Right renal cortex interstitium (tissue), 3 donors: ENCODE data around the gene SCNN1A. TPM values are rescaled to one million over a fixed set of nuclear protein-coding genes. Genes with fewer than 3 reads are reported as not detected.

Experiments
- DNase-seq, 3 donors: peaks; one replicate each; pipeline ENCODE4 v3.0.0-alpha.2; 2013; ENCODE audit warnings: low read depth in 3 of 3, low spot score in 2 of 3
- polyA plus RNA-seq, 3 donors: library from polyadenylated mRNA; unstranded; fragments of 120-200 nt; gene quantifications; one replicate each; pipeline ENCODE4 v1.2.1, GENCODE V29; 2013; ENCODE audit not compliant: insufficient read length in 3 of 3

SCNN1A gene
- polyA plus RNA-seq, 3 donors = 68.1 to 74.0 (median 70.4) TPM

DNA sequence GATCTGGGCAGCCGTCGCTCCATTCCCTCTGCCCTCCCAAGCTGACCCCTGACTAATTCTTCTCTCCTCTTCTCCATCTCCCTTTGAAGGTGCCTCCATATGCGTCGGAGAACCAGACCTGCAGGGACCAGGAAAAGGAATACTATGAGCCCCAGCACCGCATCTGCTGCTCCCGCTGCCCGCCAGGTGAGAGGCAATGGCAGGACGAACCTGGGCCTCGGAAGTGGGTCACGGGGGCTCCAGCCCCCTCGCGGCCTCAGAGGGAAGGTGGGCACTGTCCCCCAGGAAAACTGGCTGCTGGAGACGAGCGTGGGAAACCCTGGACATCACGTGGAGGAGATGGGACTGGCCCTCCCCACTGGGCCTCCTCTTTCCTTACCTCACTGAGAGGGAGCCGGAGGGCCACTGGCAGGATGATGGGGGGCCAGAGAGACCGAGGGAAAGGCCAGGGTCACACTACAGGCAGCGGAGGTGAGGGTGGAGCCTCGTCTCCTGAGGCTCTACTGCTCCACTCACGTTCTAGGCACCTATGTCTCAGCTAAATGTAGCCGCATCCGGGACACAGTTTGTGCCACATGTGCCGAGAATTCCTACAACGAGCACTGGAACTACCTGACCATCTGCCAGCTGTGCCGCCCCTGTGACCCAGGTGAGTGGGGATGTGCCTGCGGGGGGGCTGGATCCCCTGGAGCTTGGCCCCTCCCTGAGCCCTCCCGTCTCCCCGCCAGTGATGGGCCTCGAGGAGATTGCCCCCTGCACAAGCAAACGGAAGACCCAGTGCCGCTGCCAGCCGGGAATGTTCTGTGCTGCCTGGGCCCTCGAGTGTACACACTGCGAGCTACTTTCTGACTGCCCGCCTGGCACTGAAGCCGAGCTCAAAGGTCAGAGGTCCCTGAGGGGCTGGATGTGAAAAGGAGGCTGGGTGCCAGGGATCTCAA is 9.4 kb upstream of the SCNN1A start:
- DNase-seq = no peak

DNA sequence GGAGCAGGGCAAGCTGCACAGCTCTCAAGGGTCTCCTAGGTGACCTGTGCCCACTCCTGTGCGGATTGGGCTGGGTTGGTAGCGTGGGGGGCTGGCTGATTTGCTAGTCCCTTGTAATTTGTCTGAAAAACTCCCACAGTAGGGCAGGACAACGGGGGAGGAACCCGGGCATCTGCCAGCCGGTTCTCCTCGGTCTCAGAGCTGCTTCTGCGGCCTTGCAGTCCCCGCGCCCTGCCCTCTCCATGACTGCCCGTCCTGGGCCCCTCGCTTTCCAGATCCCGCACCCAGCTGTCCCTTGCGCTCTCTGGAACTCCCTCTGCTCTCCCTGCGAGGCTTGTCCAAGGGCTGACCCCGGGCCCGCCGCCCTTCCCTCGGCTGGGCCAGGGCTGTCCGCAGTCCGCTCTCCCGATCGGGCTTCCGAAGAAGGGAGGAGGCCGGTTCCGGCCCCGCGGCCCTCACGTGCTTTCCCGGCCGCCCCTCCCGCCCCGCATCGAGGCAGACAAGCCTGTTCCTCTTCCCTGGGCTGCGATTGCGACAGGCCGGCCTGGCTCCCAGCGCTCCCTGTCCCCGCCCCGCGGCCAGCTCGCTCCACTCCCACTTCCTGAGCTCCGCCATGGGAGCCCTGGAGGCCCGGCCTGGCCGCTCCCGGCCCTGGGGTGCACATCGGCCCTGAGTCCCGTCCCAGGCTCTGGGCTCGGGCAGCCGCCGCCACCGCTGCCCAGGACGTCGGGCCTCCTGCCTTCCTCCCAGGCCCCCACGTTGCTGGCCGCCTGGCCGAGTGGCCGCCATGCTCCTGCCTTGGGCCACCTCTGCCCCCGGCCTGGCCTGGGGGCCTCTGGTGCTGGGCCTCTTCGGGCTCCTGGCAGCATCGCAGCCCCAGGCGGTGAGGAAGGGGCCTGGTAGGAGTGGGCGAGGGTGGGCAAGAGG is 8.5 kb upstream of the SCNN1A start, which contains the start of gene LTBR:
Gene LTBR (plus strand): TSS at position 591 of the 927 bp plus-strand sequence. CDS start 197 bp downstream, at position 788.
- DNase-seq = peak in 1 of 3 donors; percentile 68

DNA sequence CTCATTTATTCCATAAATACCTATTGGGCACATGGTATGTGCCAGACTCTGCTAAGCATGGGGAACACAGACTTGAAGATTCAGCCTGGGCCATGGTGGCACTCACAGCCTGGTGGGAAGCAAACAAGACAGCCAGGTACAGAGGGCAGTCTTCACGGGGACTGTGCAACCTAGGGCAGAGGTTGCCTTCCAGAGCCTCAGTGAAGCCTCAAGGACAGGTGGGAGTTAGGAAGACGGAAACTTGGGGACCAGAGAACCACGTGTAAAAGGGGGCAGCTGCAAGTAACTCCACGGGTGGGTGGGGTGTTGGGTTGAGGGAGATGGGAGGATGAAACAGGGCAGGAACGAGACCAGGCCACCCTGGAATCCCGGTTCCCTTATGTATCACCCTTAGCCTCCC is 7.6 kb upstream of the SCNN1A start:
- DNase-seq = no peak

DNA sequence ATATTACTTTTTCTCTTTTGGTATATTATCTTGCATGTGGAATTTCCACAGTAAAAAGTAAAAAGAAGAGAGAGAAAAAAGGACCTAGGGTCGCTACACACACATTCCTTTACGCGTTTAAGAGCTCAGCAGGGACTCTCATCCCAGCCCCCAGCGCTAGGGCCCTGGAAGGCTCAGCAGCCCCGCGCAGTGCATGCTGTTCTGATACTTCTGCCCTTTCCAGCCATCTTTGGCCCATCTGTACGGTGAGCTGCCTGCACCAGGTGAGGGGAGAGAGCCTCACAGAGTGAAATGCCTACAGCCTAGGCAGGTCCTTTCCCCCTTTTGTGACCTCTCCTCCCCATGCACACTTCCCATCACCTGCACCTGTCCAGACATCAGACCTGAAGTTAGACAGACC is 7.0 kb upstream of the SCNN1A start:
- no peak for DNase-seq

DNA sequence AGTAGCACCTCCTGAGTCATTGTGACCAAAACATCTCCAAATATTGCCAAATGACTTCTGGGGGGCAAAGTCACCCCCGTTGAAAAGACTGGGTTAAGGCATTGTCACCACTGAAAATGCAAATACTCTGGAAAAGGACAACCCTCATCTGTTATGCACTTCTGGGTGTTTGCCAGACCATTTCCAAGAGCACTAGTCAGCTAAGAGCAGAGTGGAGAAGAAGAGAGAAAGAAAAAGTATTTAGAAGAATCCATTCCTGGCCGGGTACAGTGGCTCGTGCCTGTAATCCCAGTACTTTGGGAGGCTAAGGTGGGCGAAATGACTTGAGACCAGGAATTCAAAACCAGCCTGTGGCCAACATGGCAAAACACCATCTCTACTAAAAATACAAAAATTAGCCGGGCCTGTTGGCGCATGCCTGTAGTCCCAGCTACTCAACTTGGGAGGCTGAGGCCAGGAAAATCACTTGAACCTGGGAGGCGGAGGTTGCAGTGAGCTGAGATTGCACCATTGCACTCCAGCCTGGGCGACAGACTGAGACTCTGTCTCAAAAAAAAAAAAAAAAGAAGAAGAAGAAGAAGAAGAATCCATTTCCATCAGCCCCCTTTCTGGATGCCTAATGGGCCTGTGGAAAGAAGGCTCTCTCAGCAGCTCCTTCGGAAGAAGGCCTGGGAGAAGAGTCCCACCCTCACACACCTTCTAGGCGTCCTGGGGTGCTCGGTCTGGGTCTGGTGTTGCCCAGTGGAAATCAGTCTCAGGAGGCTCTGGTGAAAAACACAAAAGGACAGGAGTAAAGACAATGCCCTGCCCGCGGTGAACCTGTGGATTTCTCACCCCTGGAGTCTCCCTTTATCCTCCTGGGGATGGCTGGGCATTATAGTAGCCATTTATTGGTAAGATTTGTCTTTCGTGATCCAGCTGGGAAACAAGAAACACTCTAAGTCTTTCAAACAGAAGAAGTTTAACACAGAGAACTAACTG is 5.1 kb upstream of the SCNN1A start:
- no peak for DNase-seq

DNA sequence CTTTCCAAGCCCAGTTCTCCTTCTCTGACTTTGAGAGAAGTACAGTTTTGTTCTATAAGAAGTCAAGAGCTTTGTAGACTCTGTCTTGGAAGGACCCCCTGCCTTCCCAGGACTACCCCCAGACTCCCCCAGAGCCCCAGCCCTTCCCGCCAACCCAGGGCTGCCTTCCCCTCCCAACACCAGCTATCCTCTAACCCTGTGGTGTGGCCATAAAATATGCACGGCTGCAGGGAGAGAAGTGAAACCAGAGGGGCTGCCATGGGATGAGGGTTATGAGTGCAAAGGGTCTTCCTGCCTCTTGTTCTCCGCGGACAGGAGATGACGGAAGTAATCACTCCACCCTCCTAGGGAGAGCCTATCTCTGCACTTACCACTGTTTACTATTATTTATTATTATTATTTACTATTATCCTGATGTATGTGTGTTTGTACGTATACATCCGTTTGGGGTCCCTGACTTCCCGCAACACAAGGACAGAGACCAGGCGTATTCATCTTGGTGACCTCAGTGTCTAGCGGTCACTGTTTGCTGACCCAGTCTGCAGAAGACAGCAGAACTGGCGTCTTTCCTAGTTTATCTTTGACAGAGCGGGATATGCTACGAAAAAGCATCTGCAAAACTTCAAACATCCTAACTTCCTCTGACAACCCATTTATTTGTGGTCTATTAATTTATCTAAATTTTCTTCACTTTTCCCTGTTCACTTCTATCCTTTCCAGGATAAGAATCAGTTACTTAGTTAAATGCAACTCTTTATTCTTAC is 3.5 kb upstream of the SCNN1A start:
- no peak for DNase-seq

DNA sequence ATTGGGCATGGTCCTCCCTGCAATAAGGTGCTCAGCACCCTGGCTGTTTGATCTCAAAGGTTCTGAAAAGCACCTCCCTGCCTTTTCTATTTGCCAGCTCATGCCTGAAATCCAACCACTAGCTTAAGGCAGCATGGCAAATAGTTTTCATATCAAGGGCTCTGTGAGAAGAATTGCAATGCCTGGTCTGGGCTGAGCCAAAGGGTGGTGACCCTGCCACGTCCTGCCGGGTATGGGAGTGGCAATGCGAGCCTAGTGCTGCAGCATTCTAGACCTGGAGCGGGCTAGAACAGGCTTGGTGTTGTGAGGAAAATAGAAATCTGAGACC is 2.3 kb upstream of the SCNN1A start:
- no peak for DNase-seq

DNA sequence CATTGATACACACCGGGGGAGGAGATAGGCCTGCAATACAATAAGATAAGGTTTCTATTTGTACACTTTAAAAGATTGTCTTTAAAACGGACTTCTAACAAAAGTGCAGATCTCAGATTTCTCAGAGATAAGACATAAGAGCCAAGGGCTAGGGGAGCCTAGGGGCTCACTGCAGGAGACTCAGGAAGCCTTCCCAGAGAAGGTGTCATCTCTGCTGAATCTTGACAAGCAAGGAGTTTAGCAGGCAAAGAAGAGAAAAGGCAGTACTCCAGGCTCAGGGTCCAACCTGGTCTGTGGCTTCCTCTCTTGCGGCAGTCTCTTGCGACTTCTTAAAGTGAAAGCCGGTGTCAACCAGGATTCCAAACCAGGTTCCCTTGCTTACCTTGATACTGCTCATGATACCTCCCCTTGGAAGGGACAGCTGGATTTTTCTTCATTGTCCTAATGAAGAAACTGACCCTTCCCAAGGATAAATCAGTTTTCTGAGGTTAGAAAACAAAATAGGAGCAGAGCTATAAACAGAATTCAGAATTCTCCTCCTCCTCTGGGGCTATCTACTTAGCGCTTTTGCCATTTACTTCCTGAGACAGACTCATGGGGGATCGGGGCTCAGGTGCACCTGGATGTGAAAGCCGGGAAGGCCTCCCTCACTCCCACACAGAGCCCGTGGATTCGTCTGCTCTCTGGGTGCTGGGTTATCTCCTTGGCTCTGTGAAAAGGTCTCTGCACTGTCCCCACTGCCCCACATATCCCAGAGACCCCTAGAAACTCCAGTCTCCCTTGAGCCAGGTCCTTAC is 1.7 kb upstream of the SCNN1A start:
- DNase-seq = no peak

DNA sequence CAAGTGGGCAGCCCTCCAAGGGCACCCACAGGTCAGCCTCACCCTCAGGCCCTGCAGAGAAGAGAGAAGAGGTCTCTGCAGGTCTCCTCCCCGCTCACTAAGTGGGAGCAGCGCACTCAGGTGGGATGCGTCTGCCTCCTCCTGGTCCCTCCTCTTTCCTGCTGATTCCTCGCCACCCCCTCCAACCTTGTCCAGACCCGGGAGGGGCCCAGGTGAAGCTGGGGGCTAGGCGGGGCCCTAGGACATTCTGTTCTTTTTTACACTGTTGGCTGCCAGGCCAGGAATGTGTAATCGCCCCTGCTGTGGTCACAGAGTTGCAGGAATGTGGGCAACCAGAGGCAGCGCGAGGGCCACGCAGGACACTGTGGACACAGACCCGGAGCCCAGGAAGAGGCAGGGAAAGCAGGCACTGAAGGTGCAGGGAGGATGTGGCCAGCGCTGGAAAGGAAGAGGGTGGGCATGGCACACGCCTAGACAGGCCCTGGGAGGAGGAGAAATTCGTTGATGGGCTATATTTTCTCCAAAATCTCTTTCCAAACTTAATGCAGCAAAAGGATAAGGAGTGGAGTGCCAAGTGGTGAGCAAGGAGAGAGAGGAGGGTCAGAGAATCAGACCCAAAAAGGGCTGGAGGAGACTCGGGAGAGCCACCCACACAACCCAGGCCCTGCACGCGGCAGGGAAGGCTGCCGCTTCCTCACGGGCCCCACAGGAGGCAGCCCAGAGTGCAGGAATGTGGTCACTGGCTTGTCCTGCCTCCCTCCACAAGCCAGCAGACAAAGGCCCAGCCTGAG is 911 bp upstream of the SCNN1A start:
- DNase-seq = no peak

DNA sequence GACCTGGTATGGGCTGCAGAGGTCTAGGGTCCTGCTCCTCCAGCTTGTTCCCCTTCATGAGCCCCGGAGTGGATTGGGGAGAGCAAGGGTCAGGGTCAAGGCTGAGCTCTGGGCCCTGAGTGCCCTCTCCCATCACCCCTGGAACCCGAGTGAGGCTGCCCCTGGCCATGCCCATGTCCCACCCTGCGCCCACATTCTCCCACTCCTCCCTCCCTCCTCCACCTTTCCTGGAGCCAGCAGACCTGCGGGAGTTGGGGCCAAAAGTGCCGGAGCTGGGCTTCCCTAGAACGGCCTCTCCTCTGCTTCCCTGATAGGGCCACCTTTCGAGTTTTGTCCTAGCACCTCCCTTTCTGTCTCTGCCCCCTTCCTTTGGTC is 590 bp downstream of the SCNN1A start:
- no peak for DNase-seq

DNA sequence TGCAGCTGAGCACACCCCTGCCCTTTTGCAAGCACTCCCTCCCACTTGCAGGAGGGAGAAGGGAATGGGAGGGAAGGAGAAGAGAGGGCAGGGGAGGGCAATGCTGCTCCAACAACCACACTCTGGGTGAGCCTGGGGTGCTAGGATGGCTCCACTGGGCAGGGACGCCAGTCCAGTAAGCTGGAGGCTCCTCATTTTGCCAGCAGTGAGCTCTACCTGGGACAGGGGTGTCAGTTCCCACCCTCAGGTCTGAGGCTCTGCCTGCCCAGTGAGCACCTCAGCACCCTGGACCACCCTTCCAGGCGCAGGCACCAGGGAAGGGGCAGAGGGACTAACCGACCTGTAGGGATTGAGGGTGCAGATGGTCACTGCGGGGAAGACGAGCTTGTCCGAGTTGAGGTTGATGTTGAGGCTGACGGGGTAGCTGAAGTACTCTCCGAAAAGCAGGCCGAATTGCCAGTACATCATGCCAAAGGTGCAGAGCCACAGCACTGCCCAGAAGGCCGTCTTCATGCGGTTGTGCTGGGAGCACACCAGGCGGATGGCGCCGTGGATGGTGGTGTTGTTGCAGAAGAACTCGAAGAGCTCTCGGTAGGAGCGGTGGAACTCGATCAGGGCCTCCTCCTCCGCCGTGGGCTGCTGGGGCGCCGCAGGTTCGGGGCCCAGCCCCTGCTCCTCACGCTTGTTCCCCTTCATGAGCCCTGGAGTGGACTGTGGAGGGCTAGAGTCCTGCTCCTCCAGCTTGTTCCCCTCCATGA is 1.2 kb downstream of the SCNN1A start:
- DNase-seq = no peak

DNA sequence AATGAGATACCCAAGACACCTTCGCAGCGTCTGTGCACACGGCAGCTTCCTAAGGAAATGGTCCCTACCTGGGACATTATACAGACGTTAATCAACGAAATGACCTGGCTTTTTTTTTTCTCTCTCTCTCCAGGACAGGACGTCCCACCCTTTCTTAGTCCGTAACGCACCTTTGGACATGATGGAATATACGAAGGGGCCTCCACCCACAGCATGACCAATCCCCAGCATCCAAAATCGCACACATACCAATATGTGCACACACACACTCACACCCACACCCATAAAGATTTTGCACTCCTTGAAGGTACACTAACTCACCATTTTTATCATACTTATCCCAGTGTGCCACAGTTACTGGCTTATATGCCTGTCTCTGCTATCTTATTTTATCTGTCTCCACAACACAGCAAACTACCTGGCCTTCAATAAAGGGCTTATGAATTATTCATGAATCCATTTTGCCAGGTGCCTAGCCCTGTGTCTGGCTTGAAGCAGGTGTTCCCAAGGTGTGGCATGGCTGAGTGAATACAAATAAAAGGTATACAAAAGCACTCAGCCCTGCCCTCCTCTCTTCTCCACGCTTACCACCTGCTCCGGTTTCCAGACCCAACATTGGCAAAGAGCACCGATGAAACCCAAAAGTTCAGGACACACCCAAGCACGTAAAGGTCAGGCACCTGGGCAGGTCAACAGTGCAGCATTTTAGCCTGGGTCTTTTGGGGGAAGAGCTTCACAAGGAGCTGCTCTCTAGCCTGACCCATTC is 2.2 kb downstream of the SCNN1A start:
- DNase-seq = no peak

DNA sequence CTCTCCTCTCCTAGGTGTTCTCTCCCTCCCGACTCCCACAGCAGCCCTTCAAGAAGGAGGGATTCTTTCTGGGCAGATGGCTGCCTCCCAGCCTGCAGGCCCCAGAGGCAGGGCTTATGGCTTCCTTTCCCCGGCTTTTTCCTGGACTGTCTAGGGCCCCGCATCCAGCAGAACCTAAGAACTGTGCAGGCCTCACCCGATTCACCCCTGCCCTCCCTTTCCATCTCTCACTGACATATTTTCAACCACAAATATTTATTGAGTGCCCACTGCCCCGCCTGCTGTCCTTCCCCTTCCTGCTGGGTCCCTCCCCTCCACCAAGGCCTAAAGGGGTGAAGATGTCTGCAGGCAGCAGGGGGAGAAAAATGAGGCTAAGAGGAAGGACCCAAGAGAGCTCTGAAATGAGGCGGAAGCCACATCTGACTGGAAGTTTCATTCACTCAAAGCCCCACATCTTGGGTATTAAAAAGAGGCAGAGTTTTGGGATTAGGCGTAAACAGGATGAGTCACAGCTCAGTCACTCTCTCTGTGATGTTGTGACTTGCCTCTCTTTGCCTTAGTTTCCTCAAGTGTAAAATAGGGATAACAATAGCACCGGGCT is 2.9 kb downstream of the SCNN1A start:
- DNase-seq = no peak

DNA sequence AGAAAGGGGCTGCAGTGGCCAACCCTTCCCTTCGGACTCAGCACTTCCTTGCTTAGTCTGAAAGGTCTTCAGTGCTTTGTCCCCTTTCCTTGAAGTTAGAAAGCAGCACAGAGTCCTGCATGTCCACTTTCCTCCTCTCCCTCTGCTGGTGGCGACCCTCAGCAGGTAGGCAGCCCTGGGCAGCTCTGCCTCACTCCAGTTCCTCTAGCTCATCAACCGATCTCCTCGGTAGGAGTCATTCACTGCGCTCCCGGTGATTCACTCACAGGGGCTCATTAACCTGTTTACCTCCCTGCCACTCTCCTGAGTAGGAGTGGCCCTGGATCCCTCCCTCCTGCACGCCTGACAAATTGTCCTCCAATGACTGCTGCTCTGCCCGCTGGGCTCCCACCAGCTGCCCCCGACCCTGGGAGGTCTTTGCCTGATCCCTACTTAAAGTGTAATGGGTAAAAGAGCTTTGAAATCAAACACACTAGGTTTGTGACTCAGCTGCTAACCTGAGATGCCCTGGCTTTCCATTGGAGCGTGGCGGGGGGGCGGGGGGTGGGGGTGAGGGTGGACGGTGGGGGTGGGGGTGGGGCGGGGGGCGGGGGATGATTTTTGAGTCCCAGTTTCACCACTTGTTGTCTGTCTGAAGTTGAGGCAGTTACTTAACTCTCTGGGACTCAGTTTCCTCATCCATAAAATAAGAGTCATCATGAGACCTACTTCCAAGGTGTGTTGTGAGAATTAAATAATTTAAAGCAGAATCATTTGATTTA is 4.2 kb downstream of the SCNN1A start:
- no peak for DNase-seq

DNA sequence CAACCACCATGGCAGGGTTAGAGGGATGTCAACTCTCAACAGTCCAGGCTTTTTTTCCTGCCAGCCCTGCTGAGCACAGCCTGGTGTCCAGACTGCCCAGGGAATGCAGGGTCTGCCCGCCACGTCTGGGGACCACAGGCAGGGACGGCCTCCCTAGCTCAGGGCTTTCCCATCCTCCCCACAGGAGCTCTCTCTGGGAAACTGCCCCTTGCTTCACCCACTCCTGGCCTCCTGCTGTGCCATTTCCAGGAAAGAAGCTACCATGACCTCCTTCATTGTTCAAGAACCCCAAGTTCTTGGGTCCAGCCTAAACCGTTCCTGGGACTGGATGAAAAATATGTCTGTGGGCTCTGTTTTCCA is 4.8 kb downstream of the SCNN1A start:
- no peak for DNase-seq
